Coronary artery (tissue), 2 donors: ENCODE measurements around the gene TRAF2.

ENCODE experiments used
- DNase-seq: peaks from one replicate; pipeline ENCODE4 v3.0.0-alpha.2; 2017; ENCODE audit warnings: low spot score
- H3K27ac ChIP-seq, 2 donors: fragments of 200-600 bp; sonication (generic); one replicate each; pipeline ENCODE4 v1.5.1; 2016 to 2019
- H3K4me3 ChIP-seq: fragments of 200-600 bp; sonication (generic); 2 replicates; pipeline ENCODE4 v1.5.1; 2016; ENCODE audit warnings: mild to moderate bottlenecking, moderate library complexity
- CTCF ChIP-seq: fragments of 200-600 bp; sonication (generic); IDR thresholded peaks from one replicate; pipeline ENCODE4 v1.5.1; 2019; ENCODE audit warnings: antibody characterized with exemption

The TRAF2 gene

DNA sequence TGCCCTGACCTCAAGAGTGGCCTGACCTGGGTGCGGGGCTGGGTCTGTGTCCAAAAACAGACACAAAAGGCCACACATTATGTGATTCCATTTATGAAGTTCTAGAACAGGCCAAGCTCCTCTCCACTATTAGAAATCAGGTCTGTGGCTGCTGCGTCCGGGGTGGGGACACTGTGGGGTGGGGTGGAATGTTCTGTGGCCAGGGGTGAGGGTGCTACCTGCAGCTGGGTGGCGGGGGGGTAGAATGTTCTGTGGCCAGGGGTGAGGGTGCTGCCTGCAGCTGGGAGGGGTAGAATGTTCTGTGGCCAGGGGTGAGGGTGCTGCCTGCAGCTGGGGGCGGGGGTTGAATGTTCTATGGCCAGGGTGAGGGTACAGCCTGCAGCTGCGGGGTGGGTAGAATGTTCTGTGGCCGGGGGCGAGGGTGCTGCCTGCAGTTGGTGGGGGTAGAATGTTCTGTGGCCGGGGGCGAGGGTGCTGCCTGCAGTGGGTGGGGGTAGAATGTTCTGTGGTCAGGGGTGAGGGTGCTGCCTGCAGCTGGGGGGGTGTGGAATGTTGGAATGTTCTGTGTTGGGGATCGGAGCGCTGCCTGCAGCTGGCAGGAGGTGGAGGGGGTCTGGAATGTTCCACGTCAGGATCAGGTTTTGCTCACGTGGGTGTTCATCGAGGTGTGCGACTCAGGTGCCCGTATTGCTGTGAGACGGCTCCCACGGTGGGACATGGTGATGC lies 74.1 kb downstream of the TRAF2 start:
- no peak for TF ChIP-seq CTCF
- Histone ChIP-seq H3K4me3 (no peak overlapping the region), H3K27ac (peak overlapping the region in 1 of 2 donors; percentile 63)
- no peak for DNase-seq

GRCh38 chr9:136960938-136961275 lies 74.6 kb downstream of the TRAF2 start:
- DNase-seq: no peak
- no peak overlapping the region for H3K4me3 ChIP-seq
- TF ChIP-seq CTCF: no peak
- peak overlapping the region; percentile 2 to 63 for H3K27ac ChIP-seq

DNA sequence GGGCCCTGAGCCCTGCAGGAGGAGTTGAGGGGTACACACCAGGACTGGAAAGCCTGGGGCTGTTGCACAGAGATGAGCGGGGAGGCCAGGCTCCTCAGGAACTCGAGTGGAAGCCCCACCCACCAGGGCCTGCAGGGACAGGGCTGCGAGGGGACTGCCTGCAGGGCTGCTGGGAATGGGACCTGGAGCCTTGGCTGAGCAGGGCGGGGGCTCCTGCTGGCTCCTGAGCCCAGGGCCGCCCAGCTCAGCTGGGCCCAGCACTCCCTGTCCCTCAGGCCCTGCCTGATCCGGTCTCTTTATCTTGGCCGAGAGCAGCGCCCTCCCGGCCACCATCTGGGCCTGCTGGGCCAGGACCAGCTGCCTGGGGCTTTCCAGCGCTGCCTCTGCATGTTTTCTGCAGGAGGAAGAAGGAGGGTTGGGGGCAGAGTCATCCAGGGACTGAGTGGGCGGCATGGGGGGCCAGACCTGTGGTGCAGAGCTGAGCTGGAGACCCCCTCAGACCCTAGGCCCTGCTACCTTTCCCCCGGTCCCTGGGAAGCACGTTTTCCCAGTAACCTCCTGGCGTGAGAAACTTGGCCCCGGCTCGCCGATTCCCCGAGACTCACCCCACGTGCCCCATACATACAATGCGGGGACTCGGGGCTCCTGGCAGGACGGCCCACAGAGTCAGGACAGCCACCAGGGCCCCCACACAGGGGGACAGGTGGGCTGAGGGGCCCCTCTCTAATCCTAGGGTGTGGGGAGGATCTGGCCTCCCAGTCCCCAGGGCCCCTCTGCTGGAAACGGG lies 75.2 kb downstream of the TRAF2 start:
- Histone ChIP-seq H3K27ac (peak overlapping the region; percentile 2 to 63), H3K4me3 (no peak overlapping the region)
- no peak for TF ChIP-seq CTCF
- DNase-seq: no peak

GRCh38 chr9:136962163-136962562 lies 75.8 kb downstream of the TRAF2 start:
- no peak for DNase-seq
- TF ChIP-seq CTCF: no peak
- H3K4me3 ChIP-seq: no peak overlapping the region
- no peak overlapping the region for H3K27ac ChIP-seq

DNA sequence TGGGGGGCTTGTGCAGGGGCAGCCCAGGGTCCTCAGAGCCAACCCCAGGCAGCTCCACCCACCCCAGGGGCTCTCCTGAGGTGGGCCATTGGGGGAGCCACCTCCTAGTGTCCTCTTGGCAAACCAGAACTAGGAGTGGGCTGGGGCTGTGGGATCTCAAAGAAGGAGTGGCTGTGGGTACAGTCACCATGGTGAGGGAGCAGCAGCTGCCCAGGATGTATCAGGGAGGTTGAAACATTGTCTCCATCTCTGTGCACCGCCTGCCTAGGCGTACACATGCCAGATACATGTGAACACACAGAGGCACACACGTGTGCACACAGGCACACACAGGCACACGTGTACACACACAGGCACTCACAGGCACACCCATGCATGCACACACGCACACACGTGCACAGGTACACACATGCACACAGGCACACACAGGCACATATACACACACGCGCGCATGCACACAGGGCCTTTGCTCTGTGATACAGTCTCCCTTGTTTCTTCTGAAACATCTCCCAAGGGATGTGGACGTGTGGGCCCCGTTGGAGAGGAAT lies 76.5 kb downstream of the TRAF2 start:
- Histone ChIP-seq H3K4me3 (no peak overlapping the region), H3K27ac (no peak overlapping the region)
- no peak for TF ChIP-seq CTCF
- no peak for DNase-seq

DNA sequence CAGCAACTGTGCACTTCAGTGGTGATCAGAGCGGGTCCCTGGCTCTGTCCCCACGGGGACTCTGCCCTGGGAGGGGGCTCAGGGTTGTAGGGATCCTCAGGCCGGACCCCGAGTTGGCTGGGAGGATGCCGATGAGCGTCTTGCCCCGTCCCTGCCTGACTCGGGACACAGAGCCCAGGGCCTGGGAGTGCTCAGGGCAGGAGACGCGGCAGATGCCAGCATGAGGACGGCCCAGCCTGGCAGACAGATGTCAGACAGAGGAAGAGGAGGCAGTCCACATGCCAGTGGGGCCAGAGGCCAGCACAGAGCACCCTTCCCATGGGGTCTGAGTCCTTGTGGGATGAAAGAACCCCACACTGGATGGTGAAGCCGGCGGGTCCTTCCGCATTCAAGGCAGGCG lies 77.0 kb downstream of the TRAF2 start:
- DNase-seq: no peak
- no peak for TF ChIP-seq CTCF
- H3K27ac ChIP-seq: peak overlapping the region in 1 of 2 donors; percentile 6
- no peak overlapping the region for H3K4me3 ChIP-seq

- no peak overlapping the region for H3K27ac ChIP-seq
Observed at GRCh38 chr9:136963751-136964150, 77.4 kb downstream of the TRAF2 start.

More at GRCh38 chr9:136963751-136964150, 77.4 kb downstream of the TRAF2 start:
- no peak for DNase-seq
- H3K4me3 ChIP-seq: no peak overlapping the region
- no peak for TF ChIP-seq CTCF
